ENCODE measurements around the gene PIGK. TPM values are rescaled to one million over a fixed set of nuclear protein-coding genes. Genes with fewer than 3 reads are reported as not detected.
"Not testable (repeated sequence)": the region's sequence is repeated elsewhere in the genome, so short reads cannot be mapped to it uniquely, and the experiment has no call there.

The PIGK gene
- total RNA-seq, 2 donors from 2014 or later, result 21.4 to 27.1 TPM

DNA sequence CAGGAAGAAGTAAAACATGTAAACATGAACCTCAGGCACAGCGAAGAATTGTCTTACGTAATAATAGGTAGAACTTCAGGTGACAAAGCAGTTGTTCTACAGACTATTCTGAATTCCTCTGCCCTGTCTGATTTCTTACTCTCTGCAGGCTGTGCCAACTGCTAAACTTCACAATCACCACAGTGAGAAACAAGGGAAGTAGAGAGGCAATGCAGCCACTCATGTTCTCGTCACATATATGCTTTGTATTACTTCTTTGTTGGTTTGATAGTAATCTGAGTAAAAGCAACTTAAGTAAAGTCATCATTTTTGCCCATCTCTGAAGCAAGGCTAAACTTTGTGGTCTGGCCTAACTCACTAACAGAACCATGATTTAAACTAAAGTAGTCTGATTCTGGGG, 21.9 kb downstream of the PIGK start:
- TF ChIP-seq, protein P1, sequence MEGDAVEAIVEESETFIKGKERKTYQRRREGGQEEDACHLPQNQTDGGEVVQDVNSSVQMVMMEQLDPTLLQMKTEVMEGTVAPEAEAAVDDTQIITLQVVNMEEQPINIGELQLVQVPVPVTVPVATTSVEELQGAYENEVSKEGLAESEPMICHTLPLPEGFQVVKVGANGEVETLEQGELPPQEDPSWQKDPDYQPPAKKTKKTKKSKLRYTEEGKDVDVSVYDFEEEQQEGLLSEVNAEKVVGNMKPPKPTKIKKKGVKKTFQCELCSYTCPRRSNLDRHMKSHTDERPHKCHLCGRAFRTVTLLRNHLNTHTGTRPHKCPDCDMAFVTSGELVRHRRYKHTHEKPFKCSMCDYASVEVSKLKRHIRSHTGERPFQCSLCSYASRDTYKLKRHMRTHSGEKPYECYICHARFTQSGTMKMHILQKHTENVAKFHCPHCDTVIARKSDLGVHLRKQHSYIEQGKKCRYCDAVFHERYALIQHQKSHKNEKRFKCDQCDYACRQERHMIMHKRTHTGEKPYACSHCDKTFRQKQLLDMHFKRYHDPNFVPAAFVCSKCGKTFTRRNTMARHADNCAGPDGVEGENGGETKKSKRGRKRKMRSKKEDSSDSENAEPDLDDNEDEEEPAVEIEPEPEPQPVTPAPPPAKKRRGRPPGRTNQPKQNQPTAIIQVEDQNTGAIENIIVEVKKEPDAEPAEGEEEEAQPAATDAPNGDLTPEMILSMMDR (IDR thresholded peaks at IDR 0.05), result no peak
- Histone ChIP-seq H3K27me3 (no peaks in the 10 kb centered on the region), H3K4me3 (no peak overlapping the region), H3K36me3 (no peaks in the 10 kb centered on the region), H3K4me1 (no peaks in the 10 kb centered on the region), H3K27ac (no peak overlapping the region), H3K9ac (ENCODE audit: low read depth in 2 of 2, low read length in 2 of 2) (no peak overlapping the region), H3K9me3 (no peaks in the 10 kb centered on the region)
- intact Hi-C loops (cut with DNase I), result no loop called here
- DNase-seq, result no peak

- H3K4me3 ChIP-seq, result no peak overlapping the region
- no peak overlapping the region for H3K9ac ChIP-seq (ENCODE audit: low read depth in 2 of 2, low read length in 2 of 2)
Observed at GRCh38 chr1:77193951-77194350, 25.3 kb downstream of the PIGK start.

GRCh38 chr1:77188770-77189169, 30.5 kb downstream of the PIGK start:
- no peak overlapping the region for H3K4me3 ChIP-seq
- DNase-seq, result no peak
- intact Hi-C loops (cut with DNase I), result no loop called here
- TF ChIP-seq, protein P1 (IDR thresholded peaks at IDR 0.05), result no peak
- H3K27ac ChIP-seq, result no peak overlapping the region
- no peak overlapping the region for H3K9ac ChIP-seq (ENCODE audit: low read depth in 2 of 2, low read length in 2 of 2)
- H3K36me3 ChIP-seq, result no peaks in the 10 kb centered on the region
- no peaks in the 10 kb centered on the region for H3K27me3 ChIP-seq
- H3K4me1 ChIP-seq, result no peaks in the 10 kb centered on the region
- no peaks in the 10 kb centered on the region for H3K9me3 ChIP-seq

More at GRCh38 chr1:77193951-77194350, 25.3 kb downstream of the PIGK start:
- DNase-seq, result no peak
- TF ChIP-seq, protein P1 (IDR thresholded peaks at IDR 0.05), result no peak
- intact Hi-C loops (cut with DNase I), result no loop called here
- H3K27ac ChIP-seq, result no peak overlapping the region
- no peaks in the 10 kb centered on the region for H3K27me3 ChIP-seq
- no peaks in the 10 kb centered on the region for H3K4me1 ChIP-seq
- H3K9me3 ChIP-seq, result no peaks in the 10 kb centered on the region
- H3K36me3 ChIP-seq, result no peaks in the 10 kb centered on the region

DNA sequence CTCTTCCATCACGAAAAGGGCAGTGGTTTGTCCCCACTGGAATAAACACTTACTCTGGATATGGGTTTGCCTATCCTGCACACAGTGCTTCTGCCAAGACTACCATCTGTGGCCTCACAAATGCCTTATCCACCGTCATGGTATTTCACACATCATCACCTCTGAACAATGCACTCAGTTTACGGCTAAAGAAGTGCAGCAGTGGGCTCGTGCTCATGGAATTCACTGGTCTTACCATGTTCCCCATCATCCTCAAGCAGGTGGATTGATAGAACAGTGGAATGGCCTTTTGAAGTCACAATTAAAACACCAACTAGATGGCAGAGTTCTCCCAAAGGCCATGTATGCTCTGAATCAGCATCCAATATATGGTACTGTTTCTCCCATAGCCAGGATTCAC, 32.3 kb downstream of the PIGK start:
- H3K4me3 ChIP-seq; DNase-seq; H3K9me3 ChIP-seq; H3K36me3 ChIP-seq; H3K27ac ChIP-seq; H3K9ac ChIP-seq (ENCODE audit: low read depth in 2 of 2, low read length in 2 of 2); H3K27me3 ChIP-seq; intact Hi-C loops (cut with DNase I); H3K4me1 ChIP-seq: not testable (repeated sequence)

GRCh38 chr1:77182083-77182482, 37.1 kb downstream of the PIGK start:
- Histone ChIP-seq H3K9ac (ENCODE audit: low read depth in 2 of 2, low read length in 2 of 2) (no peak overlapping the region), H3K27me3 (no peaks in the 10 kb centered on the region), H3K4me3 (no peak overlapping the region), H3K27ac (no peak overlapping the region), H3K9me3 (no peaks in the 10 kb centered on the region), H3K36me3 (no peaks in the 10 kb centered on the region), H3K4me1 (no peaks in the 10 kb centered on the region)
- intact Hi-C loops (cut with DNase I), result no loop called here
- DNase-seq, result no peak
- TF ChIP-seq, protein P1 (IDR thresholded peaks at IDR 0.05), result no peak

GRCh38 chr1:77179632-77180031, 39.6 kb downstream of the PIGK start:
- Histone ChIP-seq H3K27ac (no peak overlapping the region), H3K4me3 (no peak overlapping the region), H3K27me3 (no peaks in the 10 kb centered on the region), H3K36me3 (no peaks in the 10 kb centered on the region), H3K9ac (ENCODE audit: low read depth in 2 of 2, low read length in 2 of 2) (no peak overlapping the region), H3K9me3 (no peaks in the 10 kb centered on the region), H3K4me1 (no peaks in the 10 kb centered on the region)
- intact Hi-C loops (cut with DNase I), result no loop called here
- DNase-seq, result no peak
- TF ChIP-seq, protein P1 (IDR thresholded peaks at IDR 0.05), result no peak

Measured in colonic mucosa (tissue), 4 donors.